Body of pancreas (tissue), 4 donors: ENCODE results near the gene SRRM4.

ENCODE experiments used
- POLR2A ChIP-seq, 3 donors: fragments of 450-650 bp; IDR thresholded peaks; one replicate each; pipeline ENCODE4 v1.6.1; 2016; ENCODE audit warnings: antibody characterized with exemption in 3 of 3, mild to moderate bottlenecking in 2 of 3
- TF ChIP-seq, protein P1 (sequence below), 7 experiments: fragments of 450-650 bp in 4 of 7; fragments of 200-600 bp in 3 of 7; sonication (generic) in 3 of 7; IDR thresholded peaks; one replicate each; pipeline ENCODE4 v1.5.1; 2016 to 2019; ENCODE audit warnings: antibody characterized with exemption in 7 of 7

GRCh38 chr12:119008691-119009221, 27.4 kb downstream of the SRRM4 start:
- TF ChIP-seq, protein P1, sequence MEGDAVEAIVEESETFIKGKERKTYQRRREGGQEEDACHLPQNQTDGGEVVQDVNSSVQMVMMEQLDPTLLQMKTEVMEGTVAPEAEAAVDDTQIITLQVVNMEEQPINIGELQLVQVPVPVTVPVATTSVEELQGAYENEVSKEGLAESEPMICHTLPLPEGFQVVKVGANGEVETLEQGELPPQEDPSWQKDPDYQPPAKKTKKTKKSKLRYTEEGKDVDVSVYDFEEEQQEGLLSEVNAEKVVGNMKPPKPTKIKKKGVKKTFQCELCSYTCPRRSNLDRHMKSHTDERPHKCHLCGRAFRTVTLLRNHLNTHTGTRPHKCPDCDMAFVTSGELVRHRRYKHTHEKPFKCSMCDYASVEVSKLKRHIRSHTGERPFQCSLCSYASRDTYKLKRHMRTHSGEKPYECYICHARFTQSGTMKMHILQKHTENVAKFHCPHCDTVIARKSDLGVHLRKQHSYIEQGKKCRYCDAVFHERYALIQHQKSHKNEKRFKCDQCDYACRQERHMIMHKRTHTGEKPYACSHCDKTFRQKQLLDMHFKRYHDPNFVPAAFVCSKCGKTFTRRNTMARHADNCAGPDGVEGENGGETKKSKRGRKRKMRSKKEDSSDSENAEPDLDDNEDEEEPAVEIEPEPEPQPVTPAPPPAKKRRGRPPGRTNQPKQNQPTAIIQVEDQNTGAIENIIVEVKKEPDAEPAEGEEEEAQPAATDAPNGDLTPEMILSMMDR (IDR thresholded peaks at IDR 0.05): no peak
- no peak for TF ChIP-seq POLR2A (IDR thresholded peaks at IDR 0.05)
